ENCODE measurements around the gene MRPL2. TPM values are rescaled to one million over a fixed set of nuclear protein-coding genes. Genes with fewer than 3 reads are reported as not detected.

The MRPL2 gene
- total RNA-seq, 1 experiment from 2014 or later = 123 TPM

GRCh38 chr6:43091436-43091991 lies 32.3 kb upstream of the MRPL2 start:
- peaks cover 32% of the 10 kb centered on the region for H3K4me1 Mint-ChIP-seq (ENCODE audit: low read depth, unreplicated experiment)
- no peaks in the 10 kb centered on the region for H3K36me3 ChIP-seq (ENCODE audit: control insufficient read depth, insufficient read depth, low read length)
- POLR2A ChIA-PET = no interaction called here
- H3K27ac Mint-ChIP-seq (ENCODE audit: unreplicated experiment) = peak overlapping the region; percentile 90
- BruUV-seq (replicated peaks) = no TSS peak
- H3K27me3 Mint-ChIP-seq (ENCODE audit: insufficient read depth, unreplicated experiment) = no peaks in the 10 kb centered on the region
- H3K4me3 Mint-ChIP-seq (ENCODE audit: unreplicated experiment) = no peak overlapping the region
- TF ChIP-seq, protein P1, sequence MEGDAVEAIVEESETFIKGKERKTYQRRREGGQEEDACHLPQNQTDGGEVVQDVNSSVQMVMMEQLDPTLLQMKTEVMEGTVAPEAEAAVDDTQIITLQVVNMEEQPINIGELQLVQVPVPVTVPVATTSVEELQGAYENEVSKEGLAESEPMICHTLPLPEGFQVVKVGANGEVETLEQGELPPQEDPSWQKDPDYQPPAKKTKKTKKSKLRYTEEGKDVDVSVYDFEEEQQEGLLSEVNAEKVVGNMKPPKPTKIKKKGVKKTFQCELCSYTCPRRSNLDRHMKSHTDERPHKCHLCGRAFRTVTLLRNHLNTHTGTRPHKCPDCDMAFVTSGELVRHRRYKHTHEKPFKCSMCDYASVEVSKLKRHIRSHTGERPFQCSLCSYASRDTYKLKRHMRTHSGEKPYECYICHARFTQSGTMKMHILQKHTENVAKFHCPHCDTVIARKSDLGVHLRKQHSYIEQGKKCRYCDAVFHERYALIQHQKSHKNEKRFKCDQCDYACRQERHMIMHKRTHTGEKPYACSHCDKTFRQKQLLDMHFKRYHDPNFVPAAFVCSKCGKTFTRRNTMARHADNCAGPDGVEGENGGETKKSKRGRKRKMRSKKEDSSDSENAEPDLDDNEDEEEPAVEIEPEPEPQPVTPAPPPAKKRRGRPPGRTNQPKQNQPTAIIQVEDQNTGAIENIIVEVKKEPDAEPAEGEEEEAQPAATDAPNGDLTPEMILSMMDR (IDR thresholded peaks at IDR 0.05; ENCODE audit: insufficient read depth in 1 of 2, low read depth in 1 of 2, low read length in 1 of 2, severe bottlenecking in 1 of 2, unreplicated experiment in 1 of 2) = no peak
- no peaks in the 10 kb centered on the region for H3K9me3 Mint-ChIP-seq (ENCODE audit: unreplicated experiment)
- no peaks in the 10 kb centered on the region for H3K27me3 ChIP-seq (replicated peaks; ENCODE audit: control insufficient read depth, insufficient read depth, low read length)
- no peak for DNase-seq
- H3K4me3 ChIP-seq (ENCODE audit: low read depth, low read length) = no peak overlapping the region
- intact Hi-C loops (cut with micrococcal nuclease; ENCODE audit: unreplicated experiment) = loop anchor here (2.0 kb wide), 1 partner anchor 15 kb away; the partner anchor contains the start of gene PTK7
- H3K9me3 ChIP-seq = no peaks in the 10 kb centered on the region
- H3K4me1 ChIP-seq = peaks cover 75% of the 10 kb centered on the region
- H3K36me3 Mint-ChIP-seq (ENCODE audit: insufficient read depth, unreplicated experiment) = peaks cover 21% of the 10 kb centered on the region
- CTCF ChIA-PET = no interaction called here

GRCh38 chr6:43091020-43091419 lies 31.8 kb upstream of the MRPL2 start:
- Histone ChIP-seq H3K9me3 (no peaks in the 10 kb centered on the region), H3K4me3 (ENCODE audit: low read depth, low read length) (no peak overlapping the region), H3K27me3 (replicated peaks; ENCODE audit: control insufficient read depth, insufficient read depth, low read length) (no peaks in the 10 kb centered on the region), H3K36me3 (ENCODE audit: control insufficient read depth, insufficient read depth, low read length) (no peaks in the 10 kb centered on the region), H3K4me1 (peaks cover 70% of the 10 kb centered on the region)
- Mint-ChIP-seq H3K4me1 (ENCODE audit: low read depth, unreplicated experiment) (peaks cover 32% of the 10 kb centered on the region), H3K9me3 (ENCODE audit: unreplicated experiment) (no peaks in the 10 kb centered on the region), H3K4me3 (ENCODE audit: unreplicated experiment) (no peak overlapping the region), H3K36me3 (ENCODE audit: insufficient read depth, unreplicated experiment) (peaks cover 21% of the 10 kb centered on the region), H3K27me3 (ENCODE audit: insufficient read depth, unreplicated experiment) (no peaks in the 10 kb centered on the region), H3K27ac (ENCODE audit: unreplicated experiment) (peak overlapping the region; percentile 90)
- CTCF ChIA-PET = no interaction called here
- TF ChIP-seq, protein P1 (IDR thresholded peaks at IDR 0.05; ENCODE audit: insufficient read depth in 1 of 2, low read depth in 1 of 2, low read length in 1 of 2, severe bottlenecking in 1 of 2, unreplicated experiment in 1 of 2) = no peak
- POLR2A ChIA-PET = interaction anchor here (0.8 to 2.0 kb wide), 2 partner anchors 15 to 32 kb away, joined by 4 to 16 read pairs; partner anchors contain the start of genes MRPL2 and PTK7
- no peak for DNase-seq
- BruUV-seq (replicated peaks) = no TSS peak
- intact Hi-C loops (cut with micrococcal nuclease; ENCODE audit: unreplicated experiment) = loop anchor here (2.0 kb wide), 1 partner anchor 14 kb away; the partner anchor contains the start of gene PTK7

DNA sequence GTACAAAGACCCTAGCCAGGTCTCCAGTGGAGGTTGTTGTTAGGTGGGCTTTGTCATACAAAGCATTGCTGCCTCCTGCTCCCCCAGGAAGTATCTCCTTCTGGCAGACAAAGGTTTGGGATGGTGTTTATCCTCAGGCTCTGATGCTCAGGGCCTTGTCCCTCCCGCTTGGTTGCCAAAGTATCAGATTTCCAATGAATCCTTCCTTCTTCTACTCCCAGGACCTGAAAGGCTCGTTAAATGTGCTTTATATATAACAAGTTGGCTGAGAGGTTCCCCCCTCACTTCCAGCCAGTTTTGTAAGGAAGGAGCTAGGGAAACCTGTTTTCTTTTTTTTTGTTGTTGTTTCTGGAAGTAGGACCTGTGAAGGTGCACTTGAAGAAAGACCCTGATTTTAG lies 31.3 kb upstream of the MRPL2 start:
- H3K9me3 ChIP-seq = no peaks in the 10 kb centered on the region
- peaks cover 66% of the 10 kb centered on the region for H3K4me1 ChIP-seq
- no peak for DNase-seq
- Mint-ChIP-seq H3K4me1 (ENCODE audit: low read depth, unreplicated experiment) (peaks cover 32% of the 10 kb centered on the region), H3K4me3 (ENCODE audit: unreplicated experiment) (peak overlapping the region; percentile 67), H3K36me3 (ENCODE audit: insufficient read depth, unreplicated experiment) (peaks cover 21% of the 10 kb centered on the region), H3K9me3 (ENCODE audit: unreplicated experiment) (no peaks in the 10 kb centered on the region), H3K27me3 (ENCODE audit: insufficient read depth, unreplicated experiment) (no peaks in the 10 kb centered on the region), H3K27ac (ENCODE audit: unreplicated experiment) (peak overlapping the region; percentile 90)
- H3K4me3 ChIP-seq (ENCODE audit: low read depth, low read length) = no peak overlapping the region
- no peaks in the 10 kb centered on the region for H3K36me3 ChIP-seq (ENCODE audit: control insufficient read depth, insufficient read depth, low read length)
- TF ChIP-seq, protein P1 (IDR thresholded peaks at IDR 0.05; ENCODE audit: insufficient read depth in 1 of 2, low read depth in 1 of 2, low read length in 1 of 2, severe bottlenecking in 1 of 2, unreplicated experiment in 1 of 2) = no peak
- CTCF ChIA-PET = interaction anchor here (1.4 kb wide), 1 partner anchor 39 kb away, joined by 4 read pairs; no protein-coding TSS in a partner anchor
- intact Hi-C loops (cut with micrococcal nuclease; ENCODE audit: unreplicated experiment) = loop anchor here (1.0 to 2.0 kb wide), 2 partner anchors 14 to 31 kb away; partner anchors contain the start of genes KLC4, MRPL2 and PTK7
- TSS peak; percentile 55 for BruUV-seq (replicated peaks)
- POLR2A ChIA-PET = interaction anchor here (0.8 to 2.0 kb wide), 2 partner anchors 14 to 32 kb away, joined by 4 to 16 read pairs; partner anchors contain the start of genes MRPL2 and PTK7
- H3K27me3 ChIP-seq (replicated peaks; ENCODE audit: control insufficient read depth, insufficient read depth, low read length) = no peaks in the 10 kb centered on the region

All from Caco-2 (cell line).